Activated CD8-positive, alpha-beta T cell treated with anti-CD3 and anti-CD28 coated beads, Interleukin-2, amount 10 ng/mL, durations not matched to agents 7 days and 5 days (primary cell): Measurements from ENCODE around the gene SMOC1. TPM values are rescaled to one million over a fixed set of nuclear protein-coding genes. Genes with fewer than 3 reads are reported as not detected.
A peak's percentile ranks its signal among the peaks of the same experiment; 100 is the strongest.

ENCODE experiments used
- ATAC-seq: fragments of 150-1000 bp; cut with Tn5 transposase; one replicate; pipeline ENCODE4 v1.10.0; 2021; ENCODE audit warnings: moderate library complexity
- CTCF ChIA-PET: fragments of 350-600 bp; sonication (Branson Sonifier 250); formaldehyde crosslinking; loops from one replicate; lab custom pipeline; 2021; ENCODE audit warnings: antibody characterized with exemption; lab: Charles Lee
- POLR2A ChIA-PET: fragments of 350-600 bp; sonication (Branson Sonifier 250); formaldehyde crosslinking; loops from one replicate; lab custom pipeline; 2021; ENCODE audit warnings: antibody characterized with exemption; lab: Charles Lee
- DNase-seq: peaks from one replicate; pipeline ENCODE4 v3.0.0-alpha.2; 2020
- H3K27ac Mint-ChIP-seq: one replicate; pipeline ENCODE4 v1.8.0; 2021; ENCODE audit warnings: mild to moderate bottlenecking, mixed read lengths
- H3K27me3 Mint-ChIP-seq: one replicate; pipeline ENCODE4 v1.8.0; 2021; ENCODE audit warnings: low read depth, mixed read lengths
- H3K36me3 Mint-ChIP-seq: one replicate; pipeline ENCODE4 v1.8.0; 2021; ENCODE audit warnings: low read depth, mixed read lengths
- H3K4me1 Mint-ChIP-seq: one replicate; pipeline ENCODE4 v1.8.0; 2021; ENCODE audit warnings: low read depth, mixed read lengths
- H3K4me3 Mint-ChIP-seq: one replicate; pipeline ENCODE4 v1.8.0; 2021; ENCODE audit warnings: mild to moderate bottlenecking, mixed read lengths
- H3K9me3 Mint-ChIP-seq: one replicate; pipeline ENCODE4 v1.8.0; 2022; ENCODE audit warnings: mixed read lengths; ENCODE audit not compliant: insufficient read depth
- total RNA-seq, 2 experiments: library from RNA; stranded (reverse); gene quantifications; one replicate each; pipeline ENCODE4 v1.2.3, GENCODE V29; 2021

Gene SMOC1
- total RNA-seq, 2 experiments from 2014 or later = not detected

DNA sequence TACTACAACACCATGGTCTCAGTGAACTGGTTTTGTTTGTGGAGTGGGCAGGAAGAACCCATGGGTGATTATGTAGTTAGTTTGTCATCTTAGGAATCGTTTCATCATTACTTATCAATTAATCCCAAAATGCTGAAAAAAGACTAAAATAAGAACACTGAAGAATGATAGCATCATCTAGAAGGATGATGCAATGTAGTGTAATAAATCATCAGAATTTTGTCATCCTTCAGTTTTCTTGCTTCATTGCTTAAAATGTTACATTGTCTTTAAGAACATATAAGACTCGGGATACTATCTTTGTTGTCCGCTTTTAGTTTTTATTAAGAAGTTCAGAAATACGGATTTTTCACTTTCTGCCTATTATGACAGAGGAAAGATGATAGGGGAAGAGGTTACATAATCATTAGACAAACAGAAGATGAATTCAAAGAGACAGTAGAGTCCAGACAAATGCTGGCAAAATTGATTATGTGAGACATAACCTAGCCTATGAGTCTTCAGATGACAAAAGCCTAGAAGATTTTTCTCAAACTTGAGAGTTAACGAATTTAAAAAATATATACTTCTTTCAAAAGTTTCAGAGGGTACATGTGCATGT lies 10.8 kb upstream of the SMOC1 start:
- Mint-ChIP-seq H3K9me3 (no peaks in the 10 kb centered on the region), H3K27ac (no peak overlapping the region), H3K4me3 (no peak overlapping the region), H3K4me1 (no peaks in the 10 kb centered on the region), H3K27me3 (peaks cover 27% of the 10 kb centered on the region), H3K36me3 (no peaks in the 10 kb centered on the region)
- POLR2A ChIA-PET = no interaction called here
- CTCF ChIA-PET = no interaction called here
- ATAC-seq (no peak), DNase-seq (no peak)

DNA sequence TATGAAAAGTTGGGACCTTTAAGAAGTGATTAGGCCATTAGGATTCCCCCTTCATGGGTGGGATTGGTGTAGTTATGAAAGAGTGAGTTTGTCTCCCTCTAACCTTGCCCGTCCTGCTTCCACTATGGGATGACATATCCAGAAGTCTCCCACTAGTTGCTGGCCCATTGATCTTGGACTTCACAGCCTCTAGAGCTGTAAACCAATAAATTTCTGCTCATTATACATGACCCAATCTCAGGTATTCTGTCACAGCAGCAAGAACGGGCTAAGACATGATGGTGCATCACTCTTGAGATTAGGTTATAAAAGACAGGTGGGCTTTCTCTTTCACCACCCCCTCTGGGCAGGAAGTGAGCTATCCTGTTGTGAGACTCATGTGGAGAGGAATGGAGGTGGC lies 8.6 kb upstream of the SMOC1 start:
- ChIA-PET POLR2A (no interaction called here), CTCF (interaction anchor here (1.3 kb wide), 1 partner anchor 157 kb away, joined by 3 read pairs; no protein-coding TSS in a partner anchor)
- Mint-ChIP-seq H3K4me3 (no peak overlapping the region), H3K27ac (no peak overlapping the region), H3K9me3 (no peaks in the 10 kb centered on the region), H3K36me3 (no peaks in the 10 kb centered on the region), H3K4me1 (no peaks in the 10 kb centered on the region), H3K27me3 (peaks cover 30% of the 10 kb centered on the region)
- ATAC-seq = no peak
- DNase-seq = no peak

DNA sequence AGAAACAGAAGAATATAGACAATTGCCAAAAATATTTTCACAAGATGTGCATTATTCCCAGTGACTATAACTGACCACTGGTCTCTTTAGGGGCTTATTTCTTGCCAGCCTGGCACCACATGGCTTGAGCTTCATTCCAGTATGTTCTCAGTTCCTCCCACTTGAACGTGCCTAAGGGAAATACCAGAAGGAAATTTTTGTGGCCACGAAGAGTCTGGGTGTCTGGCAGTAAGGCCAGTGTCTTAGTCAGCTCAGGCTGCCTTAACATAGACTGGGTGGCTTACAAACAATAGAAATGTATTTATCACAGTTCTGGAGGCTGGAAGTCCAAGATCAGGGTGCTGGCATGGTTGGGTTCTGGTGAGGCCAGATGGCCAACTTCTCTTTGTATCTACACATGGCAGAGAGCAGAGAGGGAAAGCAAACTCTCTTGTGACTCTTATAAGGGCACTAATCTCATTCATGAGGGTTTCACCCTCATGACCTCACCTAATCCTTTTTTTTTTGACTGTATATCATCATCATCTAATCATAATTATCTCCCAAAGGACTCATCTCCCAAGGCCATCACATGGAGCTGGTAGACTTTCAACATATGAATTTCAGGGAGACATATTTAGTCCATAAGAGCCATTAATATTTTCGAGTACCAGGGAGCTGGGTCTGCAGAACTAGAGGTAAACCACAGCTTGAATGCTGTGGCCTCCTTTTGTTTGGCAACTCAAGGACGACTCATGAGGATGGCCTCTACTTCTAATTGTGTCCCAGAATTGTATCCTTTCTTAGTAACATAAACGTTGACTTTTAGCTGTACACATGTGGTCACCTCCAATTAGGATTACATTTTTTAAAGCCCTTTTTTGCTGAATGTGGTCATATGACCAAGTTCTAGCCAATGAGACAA lies 5.1 kb upstream of the SMOC1 start:
- ChIA-PET POLR2A (no interaction called here), CTCF (no interaction called here)
- H3K36me3 Mint-ChIP-seq = no peaks in the 10 kb centered on the region
- no peak overlapping the region for H3K27ac Mint-ChIP-seq
- H3K9me3 Mint-ChIP-seq = no peaks in the 10 kb centered on the region
- DNase-seq (no peak), ATAC-seq (no peak)
- peaks cover 44% of the 10 kb centered on the region for H3K27me3 Mint-ChIP-seq
- no peaks in the 10 kb centered on the region for H3K4me1 Mint-ChIP-seq
- H3K4me3 Mint-ChIP-seq = no peak overlapping the region

DNA sequence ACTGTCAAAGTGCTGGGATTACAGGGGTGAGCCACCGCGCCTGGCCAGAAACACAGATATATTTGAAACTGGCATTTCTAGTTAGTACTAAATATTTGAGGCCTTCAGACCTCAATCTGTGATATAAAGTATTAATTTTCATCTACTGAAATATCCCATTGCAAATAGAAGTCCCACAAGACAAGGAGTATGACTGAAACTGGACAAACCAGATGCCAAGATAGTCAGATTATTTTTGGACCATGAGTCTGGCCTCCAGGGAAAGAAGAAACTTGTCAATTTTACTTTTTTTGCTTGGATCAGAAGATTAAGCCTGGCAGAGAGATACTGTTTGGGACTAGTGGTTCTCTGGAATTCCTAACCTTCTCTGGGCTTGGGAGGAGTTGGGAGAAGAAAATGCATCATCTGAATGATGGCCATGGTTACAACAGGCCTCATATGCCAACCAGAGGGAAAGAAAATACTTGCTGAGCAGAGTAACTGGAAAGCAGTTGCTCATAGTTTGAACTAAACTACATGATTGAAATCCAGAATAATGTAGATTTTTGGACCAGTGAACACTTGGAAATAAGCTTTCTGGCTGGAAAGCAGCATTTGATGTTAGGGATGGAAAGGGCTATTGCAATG lies 2.9 kb upstream of the SMOC1 start:
- H3K4me1 Mint-ChIP-seq = no peaks in the 10 kb centered on the region
- no peaks in the 10 kb centered on the region for H3K36me3 Mint-ChIP-seq
- H3K9me3 Mint-ChIP-seq = no peaks in the 10 kb centered on the region
- ATAC-seq (no peak), DNase-seq (no peak)
- H3K27me3 Mint-ChIP-seq = peaks cover 52% of the 10 kb centered on the region
- H3K4me3 Mint-ChIP-seq = no peak overlapping the region
- ChIA-PET POLR2A (no interaction called here), CTCF (interaction anchor here (0.8 to 4.1 kb wide), 3 partner anchors 137 to 204 kb away, joined by 3 to 33 read pairs (median 3); no protein-coding TSS in a partner anchor)
- H3K27ac Mint-ChIP-seq = no peak overlapping the region

DNA sequence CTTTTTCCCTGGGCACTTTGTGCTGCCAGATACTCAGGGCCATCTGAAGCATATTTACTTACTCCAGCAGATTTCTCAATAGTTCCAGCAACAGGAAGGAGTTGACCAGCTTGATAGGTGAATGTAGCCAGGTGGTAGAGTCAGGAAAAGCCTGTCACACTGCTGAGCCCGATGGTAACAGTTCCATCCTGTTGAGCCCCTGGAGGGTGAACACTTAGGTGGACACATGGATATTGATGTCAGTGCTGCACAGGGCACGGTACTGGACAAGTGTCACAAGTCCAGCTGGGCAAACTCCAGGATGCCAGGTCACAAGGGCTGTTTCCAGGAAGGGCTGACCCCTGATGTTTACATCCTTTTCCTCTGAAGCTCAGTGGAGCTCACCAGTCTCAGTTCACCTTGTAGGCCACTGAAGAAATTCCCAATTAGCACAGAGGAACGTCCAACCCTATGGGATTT lies 2.3 kb upstream of the SMOC1 start:
- H3K36me3 Mint-ChIP-seq = no peaks in the 10 kb centered on the region
- DNase-seq = no peak
- CTCF ChIA-PET = interaction anchor here (0.8 to 4.1 kb wide), 6 partner anchors 54 to 203 kb away, joined by 3 to 33 read pairs (median 3); no protein-coding TSS in a partner anchor
- no peak overlapping the region for H3K4me3 Mint-ChIP-seq
- H3K9me3 Mint-ChIP-seq = no peaks in the 10 kb centered on the region
- POLR2A ChIA-PET = no interaction called here
- peaks cover 58% of the 10 kb centered on the region for H3K27me3 Mint-ChIP-seq
- no peak for ATAC-seq
- H3K27ac Mint-ChIP-seq = no peak overlapping the region
- H3K4me1 Mint-ChIP-seq = no peaks in the 10 kb centered on the region

DNA sequence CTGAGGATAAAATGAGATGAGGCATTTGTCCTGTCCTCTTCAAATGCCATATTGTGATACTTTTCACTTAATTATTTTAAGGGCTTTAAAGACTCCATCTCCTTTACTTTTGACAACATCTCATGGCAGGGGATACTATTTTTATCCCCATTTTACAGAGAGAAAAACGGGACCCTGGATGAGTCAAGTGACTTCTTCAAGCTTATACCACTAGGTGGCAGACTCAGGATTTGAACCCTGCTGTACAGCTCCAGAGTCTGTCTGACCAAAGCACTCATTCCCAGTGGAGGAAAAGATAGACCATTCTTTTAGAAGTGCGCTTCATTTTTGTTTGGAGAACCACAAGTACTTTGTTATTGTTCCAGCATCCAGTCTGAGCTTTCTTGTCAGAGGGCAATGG lies 1.7 kb upstream of the SMOC1 start:
- H3K9me3 Mint-ChIP-seq = no peaks in the 10 kb centered on the region
- H3K27ac Mint-ChIP-seq = no peak overlapping the region
- peaks cover 58% of the 10 kb centered on the region for H3K27me3 Mint-ChIP-seq
- no peak overlapping the region for H3K4me3 Mint-ChIP-seq
- POLR2A ChIA-PET = interaction anchor here (0.8 kb wide), 1 partner anchor 17 kb away, joined by 3 read pairs; no protein-coding TSS in a partner anchor
- H3K36me3 Mint-ChIP-seq = no peaks in the 10 kb centered on the region
- no peaks in the 10 kb centered on the region for H3K4me1 Mint-ChIP-seq
- CTCF ChIA-PET = interaction anchor here (0.8 to 4.1 kb wide), 9 partner anchors 8 to 203 kb away, joined by 3 to 33 read pairs (median 3); no protein-coding TSS in a partner anchor
- peak; percentile 44 for ATAC-seq
- no peak for DNase-seq

DNA sequence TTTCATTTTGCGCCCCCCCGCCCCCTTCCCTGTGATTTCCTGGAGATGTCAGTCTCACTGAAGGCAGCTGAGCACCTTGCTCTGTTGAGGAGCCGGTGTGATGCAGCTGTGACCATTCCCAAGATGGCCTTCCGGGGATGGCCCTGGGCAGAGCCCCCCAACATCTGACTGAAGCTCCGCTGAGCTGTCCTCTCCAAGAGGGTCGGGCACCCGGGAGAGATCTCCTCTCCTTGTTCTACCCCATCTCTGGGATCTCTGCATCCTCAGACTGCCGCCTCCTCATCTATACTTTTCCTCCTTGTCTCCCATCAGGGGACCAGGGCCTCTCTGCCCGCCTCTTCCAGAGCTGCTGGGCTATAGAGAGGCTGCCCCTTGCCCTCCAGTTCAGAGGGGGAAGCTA lies 965 bp upstream of the SMOC1 start:
- ATAC-seq = no peak
- ChIA-PET POLR2A (no interaction called here), CTCF (interaction anchor here (0.9 to 4.1 kb wide), 4 partner anchors 9 to 154 kb away, joined by 3 to 33 read pairs (median 4); no protein-coding TSS in a partner anchor)
- Mint-ChIP-seq H3K36me3 (no peaks in the 10 kb centered on the region), H3K27ac (no peak overlapping the region), H3K9me3 (no peaks in the 10 kb centered on the region), H3K4me3 (no peak overlapping the region), H3K27me3 (peaks cover 57% of the 10 kb centered on the region), H3K4me1 (no peaks in the 10 kb centered on the region)
- DNase-seq = no peak

DNA sequence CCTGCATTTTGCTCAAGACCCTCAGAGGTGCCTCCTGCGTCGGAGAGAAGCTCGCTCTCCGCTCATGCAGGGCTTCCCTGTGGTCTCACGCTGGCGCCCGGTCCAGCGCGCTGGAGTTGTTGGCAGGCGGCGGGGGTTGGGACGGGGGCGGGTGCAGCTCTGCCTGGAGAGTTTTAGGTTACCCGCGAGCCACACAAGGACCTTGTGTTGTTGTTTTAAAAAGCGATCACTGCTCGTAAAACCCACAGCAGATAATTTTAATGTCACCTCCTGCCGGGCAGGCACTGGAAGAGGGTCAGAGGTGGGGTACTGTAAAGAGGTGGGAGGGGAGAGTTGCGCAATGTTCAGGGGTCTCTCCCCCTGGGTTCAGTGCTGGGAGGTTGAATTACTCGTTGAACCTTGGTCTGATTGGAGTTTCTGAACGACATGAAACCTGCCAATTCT lies 850 bp downstream of the SMOC1 start:
- no peaks in the 10 kb centered on the region for H3K4me1 Mint-ChIP-seq
- DNase-seq = no peak
- H3K9me3 Mint-ChIP-seq = no peaks in the 10 kb centered on the region
- ChIA-PET CTCF (interaction anchor here (4.1 kb wide), 1 partner anchor 148 kb away, joined by 33 read pairs; no protein-coding TSS in a partner anchor), POLR2A (no interaction called here)
- no peak overlapping the region for H3K27ac Mint-ChIP-seq
- H3K27me3 Mint-ChIP-seq = peaks cover 59% of the 10 kb centered on the region
- no peak for ATAC-seq
- no peaks in the 10 kb centered on the region for H3K36me3 Mint-ChIP-seq
- no peak overlapping the region for H3K4me3 Mint-ChIP-seq

DNA sequence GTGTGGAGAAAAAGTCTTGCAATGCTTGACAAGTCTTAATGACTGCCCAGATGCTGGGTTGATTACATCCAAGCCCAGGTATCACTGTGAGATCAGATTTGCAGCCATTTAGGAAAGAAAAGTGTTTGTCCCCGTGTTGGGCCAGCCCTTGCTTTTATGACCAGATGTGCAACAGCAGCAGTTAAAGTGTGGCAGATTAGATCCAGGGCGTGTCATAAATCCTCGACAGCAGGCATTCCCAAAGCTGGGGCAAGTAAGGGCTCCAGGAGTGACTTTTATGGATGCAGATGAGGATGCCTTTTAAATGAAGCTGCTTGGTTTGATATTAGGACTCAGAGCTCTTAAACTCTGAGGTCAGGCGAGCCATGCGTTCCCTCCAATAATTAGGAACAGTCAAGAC lies 1.7 kb downstream of the SMOC1 start:
- Mint-ChIP-seq H3K27me3 (peaks cover 57% of the 10 kb centered on the region), H3K4me1 (no peaks in the 10 kb centered on the region), H3K9me3 (no peaks in the 10 kb centered on the region), H3K4me3 (no peak overlapping the region), H3K36me3 (no peaks in the 10 kb centered on the region), H3K27ac (no peak overlapping the region)
- ATAC-seq (no peak), DNase-seq (no peak)
- ChIA-PET CTCF (interaction anchor here (2.5 kb wide), 1 partner anchor 147 kb away, joined by 8 read pairs; no protein-coding TSS in a partner anchor), POLR2A (no interaction called here)

DNA sequence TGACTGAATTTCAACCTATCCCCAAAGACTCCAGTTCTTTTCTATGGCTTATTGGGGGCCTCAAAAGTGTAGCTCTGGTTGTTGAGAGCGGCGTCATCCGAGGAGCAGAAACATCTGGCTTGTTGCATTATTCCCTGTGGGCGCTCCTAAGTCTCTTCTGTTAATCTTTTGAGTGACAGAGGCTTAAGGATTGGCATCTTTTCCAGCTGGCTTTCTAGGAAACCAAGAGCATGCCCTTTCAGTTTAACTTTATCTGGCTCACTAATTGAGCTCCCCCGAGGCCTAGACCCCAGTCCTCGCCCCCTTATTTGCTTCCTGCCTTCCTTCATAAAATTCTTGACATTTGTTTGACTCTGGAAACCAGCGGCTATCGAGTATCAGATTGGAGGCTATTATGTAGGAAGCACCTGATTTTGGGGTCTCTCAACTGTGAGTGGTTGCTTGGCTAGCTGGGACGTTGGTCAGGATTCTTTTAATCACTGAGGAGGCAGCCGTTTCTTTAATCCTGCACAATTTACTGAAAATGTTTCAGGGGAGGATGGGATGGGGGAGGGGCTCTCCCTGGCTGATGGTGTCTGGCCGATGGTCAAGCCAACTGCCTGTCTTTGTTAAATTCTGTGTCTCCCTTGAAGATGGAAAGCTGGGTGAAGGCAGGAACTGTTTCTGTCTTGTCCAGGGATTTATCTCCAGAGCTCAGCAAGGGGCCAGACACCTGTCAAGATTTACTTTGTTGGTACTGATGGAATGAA lies 3.1 kb downstream of the SMOC1 start:
- ATAC-seq = no peak
- Mint-ChIP-seq H3K9me3 (no peaks in the 10 kb centered on the region), H3K27me3 (peaks cover 50% of the 10 kb centered on the region), H3K4me3 (no peak overlapping the region), H3K36me3 (no peaks in the 10 kb centered on the region), H3K27ac (no peak overlapping the region), H3K4me1 (no peaks in the 10 kb centered on the region)
- no peak for DNase-seq
- ChIA-PET CTCF (interaction anchor here (0.8 to 2.5 kb wide), 2 partner anchors 64 to 146 kb away, joined by 3 to 8 read pairs; no protein-coding TSS in a partner anchor), POLR2A (no interaction called here)

DNA sequence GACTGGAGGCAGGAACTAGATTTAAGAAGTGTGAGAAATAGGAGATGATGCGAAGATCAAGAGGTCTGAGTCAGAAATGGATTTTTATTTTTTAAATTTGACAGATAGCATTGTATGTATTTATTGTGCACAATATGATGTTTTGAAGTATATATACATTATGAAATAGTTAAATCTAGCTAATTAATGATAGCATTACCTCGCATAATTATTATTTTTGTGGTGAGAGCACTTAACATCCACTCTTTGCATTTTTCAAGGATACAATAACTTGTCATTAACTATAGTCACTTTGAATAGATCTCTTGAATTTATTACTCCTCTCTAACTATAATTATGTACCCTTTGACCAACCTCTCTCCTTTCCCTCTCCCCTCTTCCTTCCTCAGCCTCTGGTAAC lies 3.7 kb downstream of the SMOC1 start:
- no peak overlapping the region for H3K27ac Mint-ChIP-seq
- peaks cover 44% of the 10 kb centered on the region for H3K27me3 Mint-ChIP-seq
- DNase-seq = no peak
- no peaks in the 10 kb centered on the region for H3K9me3 Mint-ChIP-seq
- H3K36me3 Mint-ChIP-seq = no peaks in the 10 kb centered on the region
- ATAC-seq = no peak
- no peaks in the 10 kb centered on the region for H3K4me1 Mint-ChIP-seq
- ChIA-PET POLR2A (no interaction called here), CTCF (interaction anchor here (2.5 kb wide), 1 partner anchor 145 kb away, joined by 8 read pairs; no protein-coding TSS in a partner anchor)
- no peak overlapping the region for H3K4me3 Mint-ChIP-seq
